AML-193 (cell line): ENCODE data around the gene KCTD19.

ENCODE experiments used
- DNase-seq, 2 experiments: peaks; one replicate each; lab custom pipeline; 2025; lab: John Stamatoyannopoulos, UW

KCTD19 gene

DNA sequence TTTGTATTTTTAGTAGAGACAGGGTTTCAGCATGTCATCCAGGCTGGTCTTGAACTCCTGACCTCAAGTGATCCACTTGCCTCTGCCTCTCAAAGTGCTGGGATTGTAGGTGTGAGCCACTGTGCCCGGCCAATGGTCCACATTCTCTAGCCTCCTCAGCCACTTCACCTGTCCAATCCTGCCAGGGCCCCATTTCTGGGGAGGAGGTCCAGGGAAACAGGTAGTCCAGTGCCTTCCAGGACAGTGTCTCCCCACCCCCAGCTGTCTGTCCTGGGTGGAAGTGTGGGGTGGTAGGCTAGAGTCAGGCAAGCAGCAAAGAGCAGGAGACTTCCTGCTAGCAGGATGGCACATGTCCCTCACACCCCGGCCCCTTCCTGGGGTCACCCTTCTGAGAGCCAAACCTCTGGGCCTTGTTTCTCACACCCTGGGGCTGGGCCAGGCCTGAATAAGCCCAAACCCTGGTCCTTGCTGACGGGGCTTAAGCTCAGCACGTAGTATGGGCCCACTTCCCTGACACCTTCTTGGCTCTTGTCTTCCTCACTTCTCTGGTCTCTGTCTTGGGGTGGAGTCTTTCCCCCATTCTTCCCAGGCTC, 84.3 kb downstream of the KCTD19 start:
- DNase-seq, result no peak

DNA sequence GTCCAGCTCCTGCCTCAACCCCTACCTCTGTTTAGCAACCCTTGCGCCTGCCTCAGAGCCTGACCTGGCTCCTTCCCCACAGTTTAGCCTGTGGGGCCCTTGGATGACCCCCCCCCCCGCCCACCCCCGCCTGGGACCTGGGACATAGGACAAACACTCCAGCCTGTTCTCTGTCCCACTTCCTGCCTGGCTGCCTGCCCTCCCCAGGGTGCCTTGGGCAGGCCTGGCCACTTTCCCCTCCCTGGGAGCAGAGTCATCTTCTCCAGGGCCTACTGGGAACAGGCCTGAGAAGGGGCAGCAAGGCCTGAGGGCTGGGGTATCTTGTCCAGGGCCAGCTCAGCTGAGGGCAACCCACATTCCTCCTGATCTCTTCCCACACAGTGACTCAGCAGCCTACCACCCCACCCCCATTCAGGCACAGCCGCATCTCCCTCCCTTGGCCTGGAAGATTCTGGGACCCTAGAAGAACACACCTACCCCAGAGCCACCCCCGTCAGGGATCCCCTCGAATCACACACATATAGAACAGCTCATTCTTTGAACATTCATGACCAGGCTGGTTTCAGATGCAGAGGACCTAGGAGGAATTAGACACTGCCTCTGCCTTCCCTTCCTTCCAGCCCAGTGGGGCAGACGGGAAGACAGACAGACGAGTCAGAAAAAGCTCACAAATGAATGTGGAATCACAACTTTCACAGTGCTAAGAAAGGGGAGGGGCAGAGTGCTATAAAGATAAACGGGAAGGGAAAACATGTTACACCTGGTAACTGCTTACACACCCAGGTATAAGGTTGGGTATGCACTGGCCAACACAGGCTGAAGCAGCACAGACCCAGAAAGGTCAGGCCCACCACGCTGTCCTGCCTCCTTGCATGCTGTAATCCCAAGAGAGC, 85.3 kb downstream of the KCTD19 start:
- no peak for DNase-seq

DNA sequence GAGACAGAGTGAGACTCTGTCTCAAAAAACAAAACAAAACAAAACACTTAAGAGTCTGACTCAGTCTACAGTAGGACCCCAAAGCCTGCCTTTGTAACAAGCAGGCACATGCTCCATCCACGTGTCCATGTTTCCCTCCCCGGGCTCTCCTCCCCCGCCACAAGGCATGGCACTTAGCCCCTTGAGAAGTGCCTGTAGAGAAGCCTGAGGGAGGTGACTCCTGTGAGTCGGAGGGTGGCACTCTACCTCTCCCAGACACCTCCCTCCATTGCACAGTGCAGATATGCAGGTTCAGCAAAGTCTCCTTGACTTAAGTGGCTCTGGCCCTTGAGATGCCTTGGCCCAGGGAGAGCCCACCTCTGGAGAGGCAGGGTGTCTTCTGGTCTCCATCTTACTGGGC, 86.0 kb downstream of the KCTD19 start:
- no peak for DNase-seq
